ENCODE measurements around the gene ATF3.
"Not testable (repeated sequence)": the region's sequence is repeated elsewhere in the genome, so short reads cannot be mapped to it uniquely, and the experiment has no call there.

Gene ATF3

GRCh38 chr1:212629450-212630157 is 21.0 kb downstream of the ATF3 start:
- no peak for DNase-seq

GRCh38 chr1:212630158-212630900 is 21.8 kb downstream of the ATF3 start:
- DNase-seq = peak; percentile 87 to 93

GRCh38 chr1:212633161-212633560 is 24.6 kb downstream of the ATF3 start:
- DNase-seq = no peak

- DNase-seq = no peak
Observed at GRCh38 chr1:212634252-212634651, 25.7 kb downstream of the ATF3 start.

GRCh38 chr1:212635141-212635631 is 26.6 kb downstream of the ATF3 start:
- no peak for DNase-seq

GRCh38 chr1:212637902-212638301 is 29.3 kb downstream of the ATF3 start:
- DNase-seq = no peak

GRCh38 chr1:212638492-212639151 is 30.1 kb downstream of the ATF3 start:
- DNase-seq = peak; percentile 58 to 60

- not testable (repeated sequence) for DNase-seq
Observed at GRCh38 chr1:212639524-212639923, 31.0 kb downstream of the ATF3 start.

GRCh38 chr1:212640223-212640878 is 31.8 kb downstream of the ATF3 start:
- DNase-seq = peak; percentile 9 to 12

- no peak for DNase-seq
Observed at GRCh38 chr1:212641956-212642355, 33.4 kb downstream of the ATF3 start.

- DNase-seq = no peak
Observed at GRCh38 chr1:212643877-212644276, 35.3 kb downstream of the ATF3 start.

GRCh38 chr1:212644866-212645545 is 36.4 kb downstream of the ATF3 start:
- DNase-seq = no peak

GRCh38 chr1:212645546-212646543 is 37.3 kb downstream of the ATF3 start:
- DNase-seq = no peak

GRCh38 chr1:212646588-212646987 is 38.0 kb downstream of the ATF3 start:
- no peak for DNase-seq

GRCh38 chr1:212647004-212647403 is 38.4 kb downstream of the ATF3 start:
- DNase-seq = no peak

- no peak for DNase-seq
Observed at GRCh38 chr1:212648431-212648830, 39.9 kb downstream of the ATF3 start.

- no peak for DNase-seq
Observed at GRCh38 chr1:212649020-212649419, 40.5 kb downstream of the ATF3 start.

GRCh38 chr1:212650228-212650627 is 41.7 kb downstream of the ATF3 start:
- no peak for DNase-seq

- no peak for DNase-seq
Observed at GRCh38 chr1:212651521-212651920, 43.0 kb downstream of the ATF3 start.

GRCh38 chr1:212651977-212652376 is 43.4 kb downstream of the ATF3 start:
- no peak for DNase-seq

GRCh38 chr1:212652609-212653008 is 44.0 kb downstream of the ATF3 start:
- DNase-seq = no peak

All from Kasumi-1 (cell line).